PFSK-1 (cell line): ENCODE data around the gene NEUROG1.

ENCODE experiments used
- POLR2AphosphoS5 ChIP-seq: IDR thresholded peaks from 2 replicates; pipeline ENCODE4 v1.6.1; 2012; ENCODE audit warnings: low read depth, mild to moderate bottlenecking, control low read depth, low read length, moderate library complexity
- TF ChIP-seq, protein P1 (sequence below), 2 experiments: IDR thresholded peaks; 2 replicates each; pipeline versions ENCODE4 v1.6.1 to v1.8.0; 2011 to 2012; ENCODE audit warnings: low read depth in 2 of 2, low read length in 2 of 2, control low read depth in 1 of 2, inconsistent platforms in 1 of 2, mild to moderate bottlenecking in 1 of 2, moderate library complexity in 1 of 2; ENCODE audit not compliant: insufficient read depth in 1 of 2

DNA sequence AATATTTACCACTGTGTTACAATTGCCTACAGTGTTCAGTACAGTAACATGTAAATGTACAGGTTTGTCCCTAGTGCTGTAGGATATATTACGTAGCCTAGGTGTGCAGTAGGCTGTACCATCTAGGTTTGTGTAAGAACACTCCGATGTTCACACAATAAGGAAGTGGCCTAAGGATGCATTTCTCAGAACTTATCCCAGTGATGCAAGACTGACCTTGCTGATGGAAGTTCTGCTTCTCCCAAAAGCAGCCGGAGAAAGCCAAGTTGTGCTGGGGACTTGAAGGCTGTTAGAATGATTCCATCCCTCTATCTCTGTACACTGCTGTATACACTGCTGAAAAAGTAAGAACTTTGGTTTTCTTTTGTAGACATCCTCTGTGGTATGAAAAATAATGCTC, 21.6 kb downstream of the NEUROG1 start:
- TF ChIP-seq POLR2AphosphoS5 = no peak
- TF ChIP-seq, protein P1, sequence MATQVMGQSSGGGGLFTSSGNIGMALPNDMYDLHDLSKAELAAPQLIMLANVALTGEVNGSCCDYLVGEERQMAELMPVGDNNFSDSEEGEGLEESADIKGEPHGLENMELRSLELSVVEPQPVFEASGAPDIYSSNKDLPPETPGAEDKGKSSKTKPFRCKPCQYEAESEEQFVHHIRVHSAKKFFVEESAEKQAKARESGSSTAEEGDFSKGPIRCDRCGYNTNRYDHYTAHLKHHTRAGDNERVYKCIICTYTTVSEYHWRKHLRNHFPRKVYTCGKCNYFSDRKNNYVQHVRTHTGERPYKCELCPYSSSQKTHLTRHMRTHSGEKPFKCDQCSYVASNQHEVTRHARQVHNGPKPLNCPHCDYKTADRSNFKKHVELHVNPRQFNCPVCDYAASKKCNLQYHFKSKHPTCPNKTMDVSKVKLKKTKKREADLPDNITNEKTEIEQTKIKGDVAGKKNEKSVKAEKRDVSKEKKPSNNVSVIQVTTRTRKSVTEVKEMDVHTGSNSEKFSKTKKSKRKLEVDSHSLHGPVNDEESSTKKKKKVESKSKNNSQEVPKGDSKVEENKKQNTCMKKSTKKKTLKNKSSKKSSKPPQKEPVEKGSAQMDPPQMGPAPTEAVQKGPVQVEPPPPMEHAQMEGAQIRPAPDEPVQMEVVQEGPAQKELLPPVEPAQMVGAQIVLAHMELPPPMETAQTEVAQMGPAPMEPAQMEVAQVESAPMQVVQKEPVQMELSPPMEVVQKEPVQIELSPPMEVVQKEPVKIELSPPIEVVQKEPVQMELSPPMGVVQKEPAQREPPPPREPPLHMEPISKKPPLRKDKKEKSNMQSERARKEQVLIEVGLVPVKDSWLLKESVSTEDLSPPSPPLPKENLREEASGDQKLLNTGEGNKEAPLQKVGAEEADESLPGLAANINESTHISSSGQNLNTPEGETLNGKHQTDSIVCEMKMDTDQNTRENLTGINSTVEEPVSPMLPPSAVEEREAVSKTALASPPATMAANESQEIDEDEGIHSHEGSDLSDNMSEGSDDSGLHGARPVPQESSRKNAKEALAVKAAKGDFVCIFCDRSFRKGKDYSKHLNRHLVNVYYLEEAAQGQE (IDR thresholded peaks at IDR 0.05; ENCODE audit: insufficient read depth in 1 of 2, low read depth in 2 of 2, low read length in 2 of 2) = no peak
